Thymus (tissue), 11 donors: ENCODE data around the gene KMO. TPM values are rescaled to one million over a fixed set of nuclear protein-coding genes. Genes with fewer than 3 reads are reported as not detected.

Experiments
- DNase-seq, 9 donors: peaks; one replicate each; pipeline ENCODE4 v3.0.0-alpha.2; 2013; ENCODE audit warnings: low spot score in 9 of 9, low read depth in 6 of 9, missing footprints in 1 of 9
- H3K27ac ChIP-seq, 2 donors: one replicate each; pipeline ENCODE4 v1.5.1; 2013; ENCODE audit warnings: control low read depth in 1 of 2, low read depth in 1 of 2, low read length in 1 of 2, mild to moderate bottlenecking in 1 of 2, moderate library complexity in 1 of 2
- H3K27me3 ChIP-seq, 2 donors: one replicate each; pipeline ENCODE4 v1.5.1; 2013; ENCODE audit warnings: low read length in 1 of 2; ENCODE audit not compliant: control insufficient read depth in 2 of 2, insufficient read depth in 1 of 2
- H3K36me3 ChIP-seq, 2 donors: one replicate each; pipeline ENCODE4 v1.5.1; 2013; ENCODE audit warnings: low read length in 1 of 2, mild to moderate bottlenecking in 1 of 2, moderate library complexity in 1 of 2; ENCODE audit not compliant: control insufficient read depth in 2 of 2, insufficient read depth in 2 of 2
- H3K4me1 ChIP-seq, 2 donors: one replicate each; pipeline ENCODE4 v1.5.1; 2013; ENCODE audit warnings: low read length in 2 of 2; ENCODE audit not compliant: control insufficient read depth in 2 of 2, insufficient read depth in 2 of 2
- H3K4me3 ChIP-seq, 2 donors: one replicate each; pipeline ENCODE4 v1.5.1; 2013; ENCODE audit warnings: low read length in 2 of 2, control low read depth in 1 of 2, mild to moderate bottlenecking in 1 of 2
- H3K9me3 ChIP-seq, 2 donors: one replicate each; pipeline ENCODE4 v1.5.1; 2013; ENCODE audit warnings: low read length in 1 of 2, mild to moderate bottlenecking in 1 of 2; ENCODE audit not compliant: control insufficient read depth in 2 of 2, insufficient read depth in 1 of 2
- WGBS: extraction: QIAGEN DNeasy Blood & Tissue Kit; methylation state at CpG from one replicate; pipeline ENCODE4 v1.1.7; 2013; 5-methylcytosine and 5-hydroxymethylcytosine counted together
- polyA plus RNA-seq: library from polyadenylated mRNA; stranded (reverse); fragments of 200-250 nt; gene quantifications from one replicate; pipeline ENCODE4 v1.2.3, GENCODE V29; 2013
- total RNA-seq: library from RNA; stranded (reverse); fragments of 120-200 nt; gene quantifications from one replicate; pipeline ENCODE4 v1.2.4, GENCODE V29; 2013
- donor health status: healthy.

Gene KMO
- total and polyA plus RNA-seq, 2 donors, result 0.94 to 3.0 TPM

GRCh38 chr1:241532864-241533263, 686 bp downstream of the KMO start:
- Histone ChIP-seq H3K36me3 (no peaks in the 10 kb centered on the region), H3K27ac (no peak overlapping the region), H3K4me3 (no peak overlapping the region), H3K27me3 (peaks cover 0 to 2% of the 10 kb centered on the region in 2 donors), H3K4me1 (no peaks in the 10 kb centered on the region), H3K9me3 (no peaks in the 10 kb centered on the region)
- DNase-seq, result no peak
- WGBS, result 94% methylated on average over 7 of the region's 7 CpGs

GRCh38 chr1:241533326-241534115, 1.3 kb downstream of the KMO start:
- no peak overlapping the region for H3K27ac ChIP-seq
- H3K27me3 ChIP-seq, result peaks cover 0 to 1% of the 10 kb centered on the region in 2 donors
- H3K4me1 ChIP-seq, result no peaks in the 10 kb centered on the region
- H3K36me3 ChIP-seq, result no peaks in the 10 kb centered on the region
- no peak overlapping the region for H3K4me3 ChIP-seq
- no peaks in the 10 kb centered on the region for H3K9me3 ChIP-seq
- peak in 1 of 9 donors; percentile 6 for DNase-seq
- 67% methylated on average over 5 of the region's 5 CpGs for WGBS

GRCh38 chr1:241536304-241536703, 4.1 kb downstream of the KMO start:
- H3K4me3 ChIP-seq, result no peak overlapping the region
- no peaks in the 10 kb centered on the region for H3K4me1 ChIP-seq
- H3K27me3 ChIP-seq, result no peaks in the 10 kb centered on the region
- no peaks in the 10 kb centered on the region for H3K36me3 ChIP-seq
- DNase-seq, result no peak
- H3K9me3 ChIP-seq, result no peaks in the 10 kb centered on the region
- WGBS, result 95% methylated on average over 1 of the region's 1 CpG
- no peak overlapping the region for H3K27ac ChIP-seq

GRCh38 chr1:241536969-241537368, 4.8 kb downstream of the KMO start:
- Histone ChIP-seq H3K4me3 (no peak overlapping the region), H3K27me3 (no peaks in the 10 kb centered on the region), H3K9me3 (no peaks in the 10 kb centered on the region), H3K4me1 (no peaks in the 10 kb centered on the region), H3K27ac (no peak overlapping the region), H3K36me3 (no peaks in the 10 kb centered on the region)
- DNase-seq, result no peak
- 79% methylated on average over 2 of the region's 2 CpGs for WGBS

GRCh38 chr1:241542199-241542907, 10.2 kb downstream of the KMO start:
- Histone ChIP-seq H3K27ac (no peak overlapping the region), H3K4me1 (no peaks in the 10 kb centered on the region), H3K4me3 (no peak overlapping the region), H3K9me3 (no peaks in the 10 kb centered on the region), H3K27me3 (no peaks in the 10 kb centered on the region), H3K36me3 (no peaks in the 10 kb centered on the region)
- WGBS, result 95% methylated on average over 7 of the region's 7 CpGs
- no peak for DNase-seq

GRCh38 chr1:241548008-241548407, 15.8 kb downstream of the KMO start:
- 87% methylated on average over 2 of the region's 2 CpGs for WGBS
- no peak for DNase-seq

GRCh38 chr1:241550318-241550717, 18.1 kb downstream of the KMO start:
- Histone ChIP-seq H3K27ac (no peak overlapping the region), H3K27me3 (no peaks in the 10 kb centered on the region), H3K4me3 (no peak overlapping the region), H3K9me3 (no peaks in the 10 kb centered on the region), H3K36me3 (no peaks in the 10 kb centered on the region), H3K4me1 (no peaks in the 10 kb centered on the region)
- no peak for DNase-seq
- WGBS, result 94% methylated on average over 1 of the region's 1 CpG

More at GRCh38 chr1:241548008-241548407, 15.8 kb downstream of the KMO start:
- H3K36me3 ChIP-seq, result no peaks in the 10 kb centered on the region
- H3K27me3 ChIP-seq, result no peaks in the 10 kb centered on the region
- no peaks in the 10 kb centered on the region for H3K4me1 ChIP-seq
- no peak overlapping the region for H3K27ac ChIP-seq
- H3K9me3 ChIP-seq, result no peaks in the 10 kb centered on the region
- no peak overlapping the region for H3K4me3 ChIP-seq

GRCh38 chr1:241551759-241552638, 19.8 kb downstream of the KMO start:
- peak overlapping the region in 1 of 2 donors; percentile 64 for H3K27ac ChIP-seq
- H3K4me3 ChIP-seq, result peak overlapping the region; percentile 10 to 16
- no peaks in the 10 kb centered on the region for H3K36me3 ChIP-seq
- peak in 6 of 9 donors; percentile 11 to 43 (median 24) for DNase-seq
- no peaks in the 10 kb centered on the region for H3K4me1 ChIP-seq
- no peaks in the 10 kb centered on the region for H3K9me3 ChIP-seq
- H3K27me3 ChIP-seq, result no peaks in the 10 kb centered on the region
- WGBS, result 27% methylated on average over 22 of the region's 22 CpGs
